HEK293T (cell line): ENCODE measurements around the gene CPHXL2.

ENCODE experiments used
- CTCF ChIA-PET: fragments of 350-600 bp; formaldehyde crosslinking; extraction: SDS; loops from one replicate; lab custom pipeline; 2021; ENCODE audit warnings: antibody characterized with exemption, inconsistent platforms; lab: Yijun Ruan, JAX
- POLR2A ChIA-PET: fragments of 350-600 bp; formaldehyde crosslinking; extraction: SDS; loops from one replicate; lab custom pipeline; 2020; ENCODE audit warnings: antibody characterized with exemption, inconsistent platforms; lab: Yijun Ruan, JAX
- DNase-seq: peaks from one replicate; pipeline ENCODE4 v3.0.0; 2012; ENCODE audit warnings: mixed read lengths; ENCODE audit errors: extremely low spot score
- ARNT ChIP-seq: fragments of 450-650 bp; IDR thresholded peaks from 2 replicates; pipeline ENCODE4 v1.6.1; 2017; ENCODE audit warnings: mild to moderate bottlenecking
- BHLHE40 ChIP-seq: fragments of 450-650 bp; IDR thresholded peaks from 2 replicates; pipeline ENCODE4 v1.6.1; 2016; ENCODE audit warnings: mild to moderate bottlenecking, moderate library complexity, borderline replicate concordance
- CTBP1 ChIP-seq: fragments of 450-650 bp; IDR thresholded peaks from 2 replicates; pipeline ENCODE4 v1.6.1; 2016; ENCODE audit warnings: borderline replicate concordance
- ELF4 ChIP-seq: fragments of 450-650 bp; IDR thresholded peaks from 2 replicates; pipeline ENCODE4 v1.6.1; 2017; ENCODE audit warnings: antibody characterized with exemption
- FOXA1 ChIP-seq: fragments of 450-650 bp; IDR thresholded peaks from 2 replicates; pipeline ENCODE4 v1.6.1; 2016; ENCODE audit warnings: mild to moderate bottlenecking
- FOXK2 ChIP-seq: fragments of 450-650 bp; IDR thresholded peaks from 2 replicates; pipeline ENCODE4 v1.6.1; 2016; ENCODE audit warnings: mild to moderate bottlenecking
- FOXM1 ChIP-seq: fragments of 450-650 bp; IDR thresholded peaks from 2 replicates; pipeline ENCODE4 v1.6.1; 2017; ENCODE audit warnings: mild to moderate bottlenecking, borderline replicate concordance
- HDGF ChIP-seq: fragments of 450-650 bp; IDR thresholded peaks from 2 replicates; pipeline ENCODE4 v1.6.1; 2017; ENCODE audit warnings: antibody characterized with exemption, borderline replicate concordance
- L3MBTL2 ChIP-seq: fragments of 450-650 bp; conservative IDR thresholded peaks from 2 replicates; pipeline ENCODE4 v1.6.1; 2016; ENCODE audit warnings: mild to moderate bottlenecking
- LEF1 ChIP-seq: fragments of 450-650 bp; IDR thresholded peaks from 2 replicates; pipeline ENCODE4 v1.6.1; 2017; ENCODE audit warnings: mild to moderate bottlenecking, borderline replicate concordance
- NFRKB ChIP-seq: fragments of 450-650 bp; IDR thresholded peaks from 2 replicates; pipeline ENCODE4 v1.6.1; 2016; ENCODE audit warnings: mild to moderate bottlenecking, moderate library complexity
- SP1 ChIP-seq: fragments of 450-650 bp; IDR thresholded peaks from 2 replicates; pipeline ENCODE4 v1.6.1; 2017
- SUZ12 ChIP-seq: fragments of 450-650 bp; IDR thresholded peaks from 2 replicates; pipeline ENCODE4 v1.6.1; 2016; ENCODE audit warnings: mild to moderate bottlenecking
- TARDBP ChIP-seq: fragments of 450-650 bp; IDR thresholded peaks from 2 replicates; pipeline ENCODE4 v1.6.1; 2016
- ZNF384 ChIP-seq: fragments of 450-650 bp; IDR thresholded peaks from 2 replicates; pipeline ENCODE4 v1.6.1; 2016
- TF ChIP-seq, protein P1 (sequence below): fragments of 450-650 bp; IDR thresholded peaks from 2 replicates; pipeline ENCODE4 v1.6.1; 2016

The CPHXL2 gene

DNA sequence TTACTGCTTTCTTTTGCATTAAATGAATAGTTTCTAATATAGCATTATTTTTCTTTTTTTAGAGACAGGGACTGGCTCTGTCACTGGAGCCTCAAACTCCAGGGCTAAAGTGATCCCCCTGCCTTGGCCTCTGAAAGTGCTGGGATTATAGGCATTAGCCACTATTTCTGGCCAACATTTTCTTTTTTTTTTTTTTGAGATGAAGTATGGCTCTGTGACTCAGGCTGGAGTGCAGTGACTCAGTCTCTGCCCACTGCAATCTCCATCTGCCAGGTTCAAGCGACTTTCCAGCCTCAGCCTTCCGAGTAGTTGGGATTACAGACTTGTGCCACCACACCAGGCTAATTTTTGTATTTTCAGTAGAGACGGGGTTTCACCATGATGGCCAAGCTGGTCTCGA, 26.5 kb upstream of the CPHXL2 start:
- TF ChIP-seq ZNF384: no peak
- no peak for TF ChIP-seq ARNT
- TF ChIP-seq, protein P1, sequence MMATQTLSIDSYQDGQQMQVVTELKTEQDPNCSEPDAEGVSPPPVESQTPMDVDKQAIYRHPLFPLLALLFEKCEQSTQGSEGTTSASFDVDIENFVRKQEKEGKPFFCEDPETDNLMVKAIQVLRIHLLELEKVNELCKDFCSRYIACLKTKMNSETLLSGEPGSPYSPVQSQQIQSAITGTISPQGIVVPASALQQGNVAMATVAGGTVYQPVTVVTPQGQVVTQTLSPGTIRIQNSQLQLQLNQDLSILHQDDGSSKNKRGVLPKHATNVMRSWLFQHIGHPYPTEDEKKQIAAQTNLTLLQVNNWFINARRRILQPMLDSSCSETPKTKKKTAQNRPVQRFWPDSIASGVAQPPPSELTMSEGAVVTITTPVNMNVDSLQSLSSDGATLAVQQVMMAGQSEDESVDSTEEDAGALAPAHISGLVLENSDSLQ: no peak
- TF ChIP-seq FOXK2: no peak
- no peak for TF ChIP-seq BHLHE40
- TF ChIP-seq SP1: no peak
- ChIA-PET CTCF (no interaction called here), POLR2A (no interaction called here)
- no peak for DNase-seq

DNA sequence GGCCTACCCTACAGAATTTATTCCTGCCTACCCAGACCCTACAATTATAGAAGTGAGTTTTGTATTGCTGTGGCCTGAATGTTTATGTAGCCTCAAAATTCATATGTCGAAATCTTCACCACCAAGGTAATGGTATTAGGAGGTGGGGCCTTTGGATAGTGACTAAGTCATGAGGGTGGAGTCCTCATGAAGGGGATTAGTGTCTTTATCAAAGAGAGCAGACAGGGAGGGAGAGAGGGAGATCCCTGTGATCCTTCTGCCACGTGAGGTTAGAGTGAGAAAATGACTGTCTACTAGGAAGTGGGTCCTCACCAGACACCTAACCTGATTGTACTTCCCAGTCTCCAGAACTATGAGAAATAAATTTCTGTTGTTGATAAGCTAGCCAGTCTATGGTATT, 25.4 kb upstream of the CPHXL2 start:
- CTCF ChIA-PET: no interaction called here
- DNase-seq: no peak
- TF ChIP-seq FOXM1 (no peak), LEF1 (no peak), ELF4 (no peak), NFRKB (no peak), SUZ12 (no peak), TARDBP (no peak), HDGF (no peak)
- TF ChIP-seq, protein P1: no peak
- POLR2A ChIA-PET: no interaction called here

DNA sequence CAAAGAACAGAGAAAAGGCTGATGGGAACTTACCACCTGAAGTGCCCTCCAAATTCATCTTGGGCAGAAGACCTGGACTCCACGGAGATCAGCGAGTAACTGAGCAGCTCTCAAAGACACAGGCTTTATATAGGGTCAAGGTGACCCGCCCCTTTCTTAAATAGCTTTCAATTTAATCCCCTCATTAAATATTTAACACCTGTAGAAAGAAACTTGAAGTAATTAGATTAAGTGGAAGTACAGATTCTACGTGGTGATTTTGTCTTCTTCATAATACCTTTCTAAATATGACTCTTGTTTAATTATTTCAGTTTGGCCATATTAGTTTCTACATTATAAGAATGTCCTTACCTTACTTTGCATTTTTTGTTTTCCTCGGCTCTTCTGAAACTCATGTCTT, 24.6 kb upstream of the CPHXL2 start, which contains the start of gene DUXB:
TSS of gene DUXB (minus strand) at position 101 of the 400 bp plus-strand sequence. CDS start at position 58, 43 bp downstream.
- no peak for TF ChIP-seq FOXA1
- TF ChIP-seq SUZ12: no peak
- TF ChIP-seq ARNT: no peak
- TF ChIP-seq SP1: no peak
- TF ChIP-seq HDGF: no peak
- TF ChIP-seq, protein P1: no peak
- no peak for TF ChIP-seq CTBP1
- TF ChIP-seq FOXK2: no peak
- no peak for TF ChIP-seq ZNF384
- no peak for TF ChIP-seq TARDBP
- no peak for TF ChIP-seq L3MBTL2
- TF ChIP-seq FOXM1: no peak
- TF ChIP-seq NFRKB: no peak
- TF ChIP-seq ELF4: no peak
- TF ChIP-seq LEF1: no peak
- no peak for TF ChIP-seq BHLHE40
- POLR2A ChIA-PET: no interaction called here
- CTCF ChIA-PET: no interaction called here
- no peak for DNase-seq

DNA sequence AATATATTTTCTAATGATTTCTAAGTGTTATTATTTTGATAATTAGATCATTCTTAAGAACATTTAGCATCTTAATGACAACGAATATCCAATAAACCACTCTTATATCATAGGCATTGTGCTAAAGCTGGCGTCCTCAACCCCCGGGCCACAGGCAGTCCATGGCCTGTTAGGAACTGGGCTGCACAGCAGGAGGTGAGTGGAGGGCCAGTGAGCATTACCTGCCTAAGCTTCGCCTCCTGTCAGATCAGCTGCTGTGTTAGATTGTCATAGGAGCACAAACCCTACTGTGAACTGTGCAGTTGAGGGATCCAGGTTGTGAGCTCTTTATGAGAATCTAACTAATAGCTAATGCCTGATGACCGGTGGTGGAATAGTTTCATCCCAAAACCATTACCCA, 20.8 kb upstream of the CPHXL2 start:
- POLR2A ChIA-PET: no interaction called here
- DNase-seq: no peak
- TF ChIP-seq ZNF384: no peak
- TF ChIP-seq, protein P1: no peak
- TF ChIP-seq ELF4: no peak
- no peak for TF ChIP-seq SP1
- no peak for TF ChIP-seq BHLHE40
- TF ChIP-seq FOXA1: no peak
- no peak for TF ChIP-seq NFRKB
- TF ChIP-seq SUZ12: no peak
- TF ChIP-seq FOXM1: no peak
- no peak for TF ChIP-seq CTBP1
- TF ChIP-seq ARNT: no peak
- TF ChIP-seq L3MBTL2: no peak
- no peak for TF ChIP-seq HDGF
- TF ChIP-seq TARDBP: no peak
- no peak for TF ChIP-seq LEF1
- TF ChIP-seq FOXK2: no peak
- CTCF ChIA-PET: no interaction called here

DNA sequence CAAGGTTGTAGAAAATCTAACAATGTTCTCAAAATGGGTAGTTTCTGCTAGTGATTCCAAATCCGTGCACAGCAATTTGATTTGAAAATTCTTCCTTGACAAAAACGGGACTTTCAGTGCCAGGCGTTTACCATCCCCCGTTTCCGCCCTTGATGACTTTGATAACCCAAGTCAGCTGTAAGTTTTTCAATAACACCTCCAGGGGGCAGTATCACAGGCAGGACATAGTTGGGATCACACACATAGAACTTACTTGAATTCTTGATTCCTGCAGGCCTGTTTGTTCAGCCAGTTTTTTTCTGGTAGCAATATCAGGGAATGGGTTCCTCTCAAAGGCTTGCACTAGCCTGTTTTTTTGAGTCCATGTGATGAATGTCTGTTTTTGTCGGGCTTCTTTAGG, 18.9 kb upstream of the CPHXL2 start:
- CTCF ChIA-PET: no interaction called here
- peak; percentile 15 for DNase-seq
- POLR2A ChIA-PET: no interaction called here
- TF ChIP-seq L3MBTL2: no peak
- no peak for TF ChIP-seq NFRKB

DNA sequence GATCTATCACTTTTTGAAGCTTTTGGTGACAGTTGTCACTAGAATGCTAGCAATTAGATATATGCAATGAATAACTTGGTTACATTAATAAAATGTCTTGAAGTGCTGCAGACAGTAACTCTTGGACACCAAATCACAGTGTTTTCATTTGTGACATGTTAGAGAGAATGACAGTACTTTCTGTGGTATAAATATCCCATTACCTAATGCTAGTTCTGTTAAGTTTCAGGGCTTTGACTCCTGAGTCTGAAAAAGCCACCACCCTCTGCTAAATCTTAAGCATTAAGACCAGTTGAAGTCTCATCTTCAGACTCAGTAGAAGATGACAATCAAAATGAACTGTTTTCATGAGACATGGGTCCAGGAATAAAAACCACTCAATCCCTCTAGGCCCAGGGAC, 10.6 kb upstream of the CPHXL2 start:
- CTCF ChIA-PET: no interaction called here
- no peak for DNase-seq
- TF ChIP-seq TARDBP (no peak), ZNF384 (no peak), ARNT (no peak), CTBP1 (no peak), FOXK2 (no peak), SUZ12 (no peak), LEF1 (no peak), HDGF (no peak), L3MBTL2 (no peak), FOXA1 (no peak), NFRKB (no peak), ELF4 (no peak), SP1 (no peak), BHLHE40 (no peak), FOXM1 (no peak)
- TF ChIP-seq, protein P1: no peak
- POLR2A ChIA-PET: no interaction called here
